Measurements from ENCODE around the gene PPP1R12C.

The PPP1R12C gene

DNA sequence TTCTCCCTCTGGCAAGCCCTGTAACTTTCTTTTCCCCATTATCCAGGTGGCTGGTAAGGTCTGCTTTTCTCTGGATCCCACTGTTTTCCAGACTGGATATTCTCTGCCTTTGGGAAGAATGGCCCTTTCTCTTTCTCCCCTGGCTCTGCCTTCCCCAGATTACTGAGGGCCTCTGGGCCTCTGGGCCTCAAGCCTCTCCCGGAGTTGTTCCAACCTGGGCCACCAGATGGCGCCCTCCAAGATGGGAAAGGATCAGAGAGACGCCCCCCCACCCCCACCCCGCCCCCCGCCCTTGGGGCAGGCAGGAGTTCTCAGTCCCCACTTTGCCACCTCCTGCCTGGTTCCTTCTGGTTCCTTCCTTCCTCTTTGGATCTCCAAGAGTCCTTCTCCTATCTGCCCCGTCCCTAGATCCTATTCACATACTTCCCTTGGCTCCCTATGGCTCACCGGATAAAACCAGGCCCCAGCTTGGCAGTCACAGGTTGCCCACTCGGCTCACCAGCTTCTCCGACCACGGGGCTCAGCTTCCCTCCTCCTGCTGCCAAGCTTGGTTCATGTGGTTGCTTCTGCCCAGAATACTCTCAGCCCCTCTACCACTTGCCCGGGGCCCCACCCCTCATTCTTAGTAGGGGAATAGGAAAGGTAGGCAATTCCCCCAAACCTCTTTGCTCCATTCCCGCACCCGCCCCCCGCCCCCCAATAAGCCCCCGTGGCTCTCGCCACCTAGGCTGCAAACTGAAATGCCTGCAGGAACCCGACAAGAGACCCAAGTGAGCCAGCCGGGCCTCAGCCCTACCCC is 28.7 kb downstream of the PPP1R12C start:
- Histone ChIP-seq H3K9me3 (ENCODE audit: control insufficient read depth, low read length) (no peaks in the 10 kb centered on the region), H3K27ac (ENCODE audit: insufficient read depth, low read depth, low read length, poor library complexity, severe bottlenecking) (peak overlapping the region; percentile 54), H3K27me3 (ENCODE audit: control insufficient read depth, insufficient read depth, low read length, poor library complexity, severe bottlenecking) (peaks cover 28% of the 10 kb centered on the region), H3K4me3 (ENCODE audit: insufficient read depth, low read depth, low read length) (no peak overlapping the region), H3K36me3 (ENCODE audit: control insufficient read depth, insufficient read depth, low read length) (peaks cover 10% of the 10 kb centered on the region), H3K4me1 (ENCODE audit: control insufficient read depth, insufficient read depth, low read length) (peaks cover 25% of the 10 kb centered on the region)
- 52 to 59% methylated on average over 11 to 17 of the region's 18 CpGs for WGBS, 2 experiments

DNA sequence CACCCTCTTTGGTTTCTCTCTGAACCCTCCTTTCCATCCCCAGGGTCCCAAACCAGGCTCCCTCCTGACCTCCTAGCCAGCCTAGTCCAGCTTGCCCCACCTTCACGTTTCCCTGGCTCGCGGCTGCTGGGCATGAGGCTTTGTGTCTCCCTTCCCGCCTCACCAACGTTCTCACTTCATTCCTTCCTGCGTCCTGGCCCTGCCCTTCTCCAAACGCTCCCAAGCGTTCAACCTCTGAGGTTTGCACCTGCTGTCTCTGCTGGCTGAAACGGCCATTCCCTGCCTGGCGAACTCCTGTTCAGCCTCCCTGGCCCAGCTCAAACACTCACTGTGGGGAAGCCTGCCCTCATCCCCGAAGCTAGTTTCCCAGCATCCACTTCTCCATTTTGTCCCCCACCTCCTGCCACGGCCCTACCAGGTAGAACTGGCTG is 29.4 kb downstream of the PPP1R12C start:
- no peaks in the 10 kb centered on the region for H3K9me3 ChIP-seq (ENCODE audit: control insufficient read depth, low read length)
- WGBS, 2 experiments = 74 to 79% methylated on average over 12 of the region's 12 CpGs
- H3K27me3 ChIP-seq (ENCODE audit: control insufficient read depth, insufficient read depth, low read length, poor library complexity, severe bottlenecking) = peaks cover 35% of the 10 kb centered on the region
- H3K36me3 ChIP-seq (ENCODE audit: control insufficient read depth, insufficient read depth, low read length) = peaks cover 10% of the 10 kb centered on the region
- peak overlapping the region; percentile 74 for H3K4me3 ChIP-seq (ENCODE audit: insufficient read depth, low read depth, low read length)
- peaks cover 26% of the 10 kb centered on the region for H3K4me1 ChIP-seq (ENCODE audit: control insufficient read depth, insufficient read depth, low read length)
- peak overlapping the region; percentile 54 for H3K27ac ChIP-seq (ENCODE audit: insufficient read depth, low read depth, low read length, poor library complexity, severe bottlenecking)

DNA sequence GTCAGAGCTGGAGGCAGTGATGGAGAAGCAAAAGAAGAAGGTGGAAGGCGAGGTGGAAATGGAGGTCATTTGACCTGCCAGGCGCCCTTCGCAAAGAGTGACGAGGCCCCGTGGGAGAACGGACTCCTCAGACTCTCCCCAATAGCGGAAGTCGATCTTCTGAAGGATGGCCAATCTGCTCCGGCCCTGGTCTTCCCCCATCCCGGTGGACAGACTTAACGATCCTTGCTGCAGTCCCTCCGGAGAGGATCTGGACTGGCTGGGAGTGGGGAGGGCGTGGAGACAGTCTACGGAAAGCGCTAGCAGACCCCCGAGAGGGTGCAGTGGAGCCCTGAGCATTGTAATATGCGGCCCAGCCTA is 29.9 kb downstream of the PPP1R12C start:
- H3K9me3 ChIP-seq (ENCODE audit: control insufficient read depth, low read length) = no peaks in the 10 kb centered on the region
- H3K27ac ChIP-seq (ENCODE audit: insufficient read depth, low read depth, low read length, poor library complexity, severe bottlenecking) = no peak overlapping the region
- peaks cover 7% of the 10 kb centered on the region for H3K36me3 ChIP-seq (ENCODE audit: control insufficient read depth, insufficient read depth, low read length)
- H3K27me3 ChIP-seq (ENCODE audit: control insufficient read depth, insufficient read depth, low read length, poor library complexity, severe bottlenecking) = peaks cover 41% of the 10 kb centered on the region
- WGBS, 2 experiments = 24 to 30% methylated on average over 17 of the region's 17 CpGs
- H3K4me1 ChIP-seq (ENCODE audit: control insufficient read depth, insufficient read depth, low read length) = peaks cover 26% of the 10 kb centered on the region
- H3K4me3 ChIP-seq (ENCODE audit: insufficient read depth, low read depth, low read length) = peak overlapping the region; percentile 74

DNA sequence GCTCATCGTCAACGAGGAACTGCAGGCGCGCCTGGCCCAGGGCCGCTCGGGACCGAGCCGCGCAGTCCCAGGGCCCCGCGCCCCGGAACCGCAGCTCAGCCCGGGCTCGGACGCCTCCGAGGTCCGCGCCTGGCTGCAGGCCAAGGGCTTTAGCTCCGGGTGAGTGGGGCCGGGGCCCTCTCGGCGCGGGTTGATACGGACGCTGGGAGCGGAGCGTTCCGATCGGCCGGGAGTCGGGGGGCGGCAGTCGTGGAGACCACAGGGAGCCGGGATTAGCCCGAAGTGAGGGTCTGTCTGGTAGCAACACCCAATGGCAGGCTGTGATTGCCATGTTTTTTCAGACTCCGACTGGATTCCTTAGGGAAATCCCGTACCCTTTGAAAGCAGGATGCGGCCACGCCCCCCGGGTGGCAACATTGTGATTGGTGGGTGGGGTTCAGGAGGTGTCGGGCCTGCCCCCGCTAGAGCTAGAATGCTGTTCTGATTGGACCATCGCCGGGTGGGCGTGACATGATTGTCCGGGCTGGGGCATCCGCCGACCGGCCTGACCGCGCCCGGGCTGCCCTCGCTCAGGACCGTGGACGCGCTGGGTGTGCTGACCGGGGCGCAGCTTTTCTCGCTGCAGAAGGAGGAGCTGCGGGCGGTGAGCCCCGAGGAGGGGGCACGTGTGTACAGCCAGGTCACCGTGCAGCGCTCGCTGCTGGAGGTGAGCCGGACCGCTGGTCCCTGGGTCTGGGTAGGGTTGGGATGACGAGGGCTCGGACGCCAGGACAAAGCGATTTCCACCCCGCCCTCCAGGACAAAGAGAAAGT is 30.5 kb downstream of the PPP1R12C start:
- peaks cover 5% of the 10 kb centered on the region for H3K36me3 ChIP-seq (ENCODE audit: control insufficient read depth, insufficient read depth, low read length)
- H3K27ac ChIP-seq (ENCODE audit: insufficient read depth, low read depth, low read length, poor library complexity, severe bottlenecking) = no peak overlapping the region
- H3K27me3 ChIP-seq (ENCODE audit: control insufficient read depth, insufficient read depth, low read length, poor library complexity, severe bottlenecking) = peaks cover 46% of the 10 kb centered on the region
- no peaks in the 10 kb centered on the region for H3K9me3 ChIP-seq (ENCODE audit: control insufficient read depth, low read length)
- H3K4me1 ChIP-seq (ENCODE audit: control insufficient read depth, insufficient read depth, low read length) = peaks cover 20% of the 10 kb centered on the region
- 1% methylated on average over 74 of the region's 74 CpGs for WGBS, 2 experiments
- H3K4me3 ChIP-seq (ENCODE audit: insufficient read depth, low read depth, low read length) = peak overlapping the region; percentile 74

DNA sequence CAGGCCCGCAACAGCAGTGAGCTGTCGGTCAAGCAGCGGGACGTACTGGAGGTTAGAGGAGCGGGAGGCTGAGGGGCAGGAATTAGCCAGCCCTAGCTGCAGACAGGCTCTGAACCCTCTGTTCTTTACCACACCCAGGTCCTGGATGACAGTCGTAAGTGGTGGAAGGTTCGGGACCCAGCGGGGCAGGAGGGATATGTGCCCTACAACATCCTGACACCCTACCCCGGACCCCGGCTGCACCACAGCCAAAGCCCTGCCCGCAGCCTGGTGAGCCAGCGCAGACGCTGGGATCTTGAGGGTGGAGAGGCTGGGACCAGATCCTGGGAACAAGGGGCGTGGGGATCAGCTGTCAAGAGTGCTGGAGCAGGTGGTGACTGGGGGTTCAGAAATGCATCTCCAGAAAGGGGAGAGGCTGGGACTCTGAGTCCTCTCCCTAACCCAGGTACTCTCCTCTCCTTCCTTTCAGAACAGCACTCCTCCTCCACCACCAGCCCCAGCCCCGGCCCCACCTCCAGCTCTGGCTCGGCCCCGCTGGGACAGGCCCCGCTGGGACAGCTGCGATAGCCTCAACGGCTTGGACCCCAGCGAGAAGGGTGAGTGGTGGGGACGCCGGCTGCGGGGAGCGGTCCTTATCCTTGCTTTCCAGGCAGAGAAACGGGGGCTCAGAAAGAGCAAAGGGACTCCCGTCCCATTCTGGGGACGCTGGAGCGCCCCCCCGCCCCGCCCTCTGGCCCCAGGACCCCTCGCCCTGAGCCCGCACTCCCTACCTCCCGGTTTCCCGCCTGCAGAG is 31.3 kb downstream of the PPP1R12C start:
- Histone ChIP-seq H3K27me3 (ENCODE audit: control insufficient read depth, insufficient read depth, low read length, poor library complexity, severe bottlenecking) (peaks cover 55% of the 10 kb centered on the region), H3K36me3 (ENCODE audit: control insufficient read depth, insufficient read depth, low read length) (peaks cover 5% of the 10 kb centered on the region), H3K4me1 (ENCODE audit: control insufficient read depth, insufficient read depth, low read length) (peaks cover 21% of the 10 kb centered on the region), H3K27ac (ENCODE audit: insufficient read depth, low read depth, low read length, poor library complexity, severe bottlenecking) (no peak overlapping the region), H3K9me3 (ENCODE audit: control insufficient read depth, low read length) (no peaks in the 10 kb centered on the region), H3K4me3 (ENCODE audit: insufficient read depth, low read depth, low read length) (peak overlapping the region; percentile 74)
- WGBS, 2 experiments = 23 to 25% methylated on average over 35 of the region's 35 CpGs

DNA sequence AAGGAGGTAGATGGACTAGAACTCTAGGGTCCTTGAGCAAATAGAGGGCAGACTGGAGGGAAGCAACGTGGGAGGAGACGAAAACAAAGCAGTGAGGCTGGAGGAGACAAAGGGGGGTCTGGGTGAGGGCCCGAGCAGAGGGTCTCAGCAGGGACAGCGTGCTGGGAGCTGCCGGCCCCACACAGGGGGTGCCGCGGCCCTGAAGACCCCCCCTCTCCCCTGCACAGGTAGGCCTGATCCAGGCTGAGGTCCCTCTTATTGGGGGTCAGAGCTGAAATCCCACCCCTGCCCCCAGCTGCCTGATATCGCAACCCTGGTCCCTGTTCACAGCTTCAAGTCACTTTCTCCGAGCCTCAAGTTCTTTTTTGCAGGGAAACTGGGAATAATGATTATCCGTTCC is 33.0 kb downstream of the PPP1R12C start:
- 75 to 82% methylated on average over 10 of the region's 10 CpGs for WGBS, 2 experiments
- no peaks in the 10 kb centered on the region for H3K36me3 ChIP-seq (ENCODE audit: control insufficient read depth, insufficient read depth, low read length)
- peaks cover 72% of the 10 kb centered on the region for H3K27me3 ChIP-seq (ENCODE audit: control insufficient read depth, insufficient read depth, low read length, poor library complexity, severe bottlenecking)
- H3K4me3 ChIP-seq (ENCODE audit: insufficient read depth, low read depth, low read length) = no peak overlapping the region
- H3K9me3 ChIP-seq (ENCODE audit: control insufficient read depth, low read length) = no peaks in the 10 kb centered on the region
- no peak overlapping the region for H3K27ac ChIP-seq (ENCODE audit: insufficient read depth, low read depth, low read length, poor library complexity, severe bottlenecking)
- H3K4me1 ChIP-seq (ENCODE audit: control insufficient read depth, insufficient read depth, low read length) = peaks cover 25% of the 10 kb centered on the region

DNA sequence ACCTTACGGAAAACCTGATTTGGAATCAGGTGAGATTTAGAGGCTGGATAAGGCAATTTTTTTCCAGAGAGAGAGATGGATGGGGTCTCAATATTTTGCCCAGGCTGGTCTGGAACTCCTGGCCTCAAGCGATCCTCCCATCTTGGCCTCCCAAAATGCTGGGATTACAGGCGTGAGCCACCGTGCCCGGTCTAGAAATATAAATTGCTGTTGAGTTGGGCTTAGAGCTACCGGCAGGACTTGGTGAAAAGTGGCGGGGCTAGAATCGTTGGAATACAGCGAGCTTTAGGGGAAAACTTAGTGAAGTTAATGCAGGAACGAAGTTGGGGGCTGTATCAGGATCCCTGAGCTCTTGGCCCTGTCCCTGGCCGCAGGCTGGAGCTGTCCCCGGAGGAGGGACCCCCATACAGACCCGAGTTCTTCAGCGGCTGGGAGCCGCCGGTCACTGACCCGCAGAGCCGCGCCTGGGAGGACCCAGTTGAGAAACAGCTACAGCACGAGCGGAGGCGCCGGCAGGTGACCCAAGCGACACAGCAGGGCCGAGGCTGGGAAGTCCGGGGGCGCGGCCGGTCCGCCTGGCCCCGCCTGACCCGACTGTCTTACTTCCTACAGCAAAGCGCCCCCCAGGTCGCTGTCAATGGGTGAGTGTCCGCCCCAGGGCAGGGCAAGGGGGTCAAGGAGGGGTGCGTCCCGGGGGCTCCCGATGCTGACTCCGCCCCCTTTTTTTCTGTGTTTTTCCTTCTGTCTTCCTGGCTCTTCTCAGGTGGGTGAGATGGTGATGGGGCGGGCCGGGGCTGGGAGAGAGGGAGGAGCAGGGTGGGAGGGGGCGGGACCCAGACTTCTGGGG is 34.2 kb downstream of the PPP1R12C start:
- WGBS, 2 experiments = 58 to 60% methylated on average over 42 of the region's 42 CpGs
- Histone ChIP-seq H3K4me3 (ENCODE audit: insufficient read depth, low read depth, low read length) (no peak overlapping the region), H3K36me3 (ENCODE audit: control insufficient read depth, insufficient read depth, low read length) (no peaks in the 10 kb centered on the region), H3K27me3 (ENCODE audit: control insufficient read depth, insufficient read depth, low read length, poor library complexity, severe bottlenecking) (peaks cover 79% of the 10 kb centered on the region), H3K9me3 (ENCODE audit: control insufficient read depth, low read length) (no peaks in the 10 kb centered on the region), H3K27ac (ENCODE audit: insufficient read depth, low read depth, low read length, poor library complexity, severe bottlenecking) (no peak overlapping the region), H3K4me1 (ENCODE audit: control insufficient read depth, insufficient read depth, low read length) (peaks cover 22% of the 10 kb centered on the region)

DNA sequence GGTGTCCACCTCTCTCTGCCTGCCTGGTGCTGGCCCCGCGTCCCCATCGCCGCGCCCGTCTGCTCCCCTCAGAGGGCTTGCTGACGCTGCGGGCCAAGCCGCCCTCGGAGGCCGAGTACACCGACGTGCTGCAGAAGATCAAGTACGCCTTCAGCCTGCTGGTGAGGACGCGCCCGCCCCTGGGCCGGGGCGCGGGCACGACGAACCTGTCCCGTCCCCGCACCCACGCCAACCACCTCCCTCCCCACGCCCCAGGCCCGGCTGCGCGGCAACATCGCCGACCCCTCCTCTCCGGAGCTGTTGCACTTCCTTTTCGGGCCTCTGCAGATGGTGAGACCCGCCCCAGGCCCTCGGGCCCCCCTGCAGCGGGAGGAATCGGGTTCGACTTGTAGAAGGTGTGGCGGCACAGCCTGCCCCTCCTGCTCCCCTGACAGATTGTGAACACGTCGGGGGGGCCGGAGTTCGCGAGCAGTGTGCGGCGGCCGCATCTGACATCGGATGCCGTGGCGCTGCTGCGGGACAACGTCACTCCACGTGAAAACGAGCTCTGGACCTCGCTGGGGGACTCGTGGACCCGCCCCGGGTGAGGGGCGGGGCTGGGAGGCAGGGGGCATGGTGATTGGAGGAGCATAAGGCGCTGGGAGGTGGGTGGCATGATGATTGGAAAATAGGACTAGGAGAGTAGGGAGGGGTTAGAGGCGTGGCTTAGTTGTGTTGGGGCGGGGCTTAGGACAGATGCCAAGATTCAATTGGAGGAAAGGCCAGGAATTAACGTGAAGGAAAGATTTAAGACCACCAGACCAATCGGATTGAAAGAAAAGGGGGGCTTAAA is 35.2 kb downstream of the PPP1R12C start:
- 20 to 24% methylated on average over 64 of the region's 64 CpGs for WGBS, 2 experiments

DNA sequence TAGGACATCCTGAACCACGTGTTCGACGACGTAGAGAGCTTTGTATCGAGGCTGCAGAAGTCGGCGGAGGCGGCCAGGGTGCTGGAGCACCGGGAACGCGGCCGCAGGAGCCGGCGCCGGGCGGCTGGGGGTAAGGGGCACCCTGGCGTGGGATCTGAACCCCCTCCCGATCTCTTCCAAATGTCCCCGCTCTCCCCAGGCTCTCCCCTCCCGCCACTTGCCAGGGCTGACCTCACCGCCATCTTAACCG is 35.7 kb downstream of the PPP1R12C start:
- WGBS, 2 experiments = 26 to 31% methylated on average over 22 of the region's 22 CpGs
- H3K36me3 ChIP-seq (ENCODE audit: control insufficient read depth, insufficient read depth, low read length) = no peaks in the 10 kb centered on the region
- H3K4me3 ChIP-seq (ENCODE audit: insufficient read depth, low read depth, low read length) = peak overlapping the region; percentile 22
- H3K9me3 ChIP-seq (ENCODE audit: control insufficient read depth, low read length) = no peaks in the 10 kb centered on the region
- peaks cover 19% of the 10 kb centered on the region for H3K4me1 ChIP-seq (ENCODE audit: control insufficient read depth, insufficient read depth, low read length)
- peaks cover 87% of the 10 kb centered on the region for H3K27me3 ChIP-seq (ENCODE audit: control insufficient read depth, insufficient read depth, low read length, poor library complexity, severe bottlenecking)
- no peak overlapping the region for H3K27ac ChIP-seq (ENCODE audit: insufficient read depth, low read depth, low read length, poor library complexity, severe bottlenecking)

More for the DNA sequence above, 35.2 kb downstream of the PPP1R12C start:
- H3K36me3 ChIP-seq (ENCODE audit: control insufficient read depth, insufficient read depth, low read length) = no peaks in the 10 kb centered on the region
- peak overlapping the region; percentile 22 for H3K4me3 ChIP-seq (ENCODE audit: insufficient read depth, low read depth, low read length)
- H3K9me3 ChIP-seq (ENCODE audit: control insufficient read depth, low read length) = no peaks in the 10 kb centered on the region
- no peak overlapping the region for H3K27ac ChIP-seq (ENCODE audit: insufficient read depth, low read depth, low read length, poor library complexity, severe bottlenecking)
- H3K4me1 ChIP-seq (ENCODE audit: control insufficient read depth, insufficient read depth, low read length) = peaks cover 19% of the 10 kb centered on the region
- peaks cover 83% of the 10 kb centered on the region for H3K27me3 ChIP-seq (ENCODE audit: control insufficient read depth, insufficient read depth, low read length, poor library complexity, severe bottlenecking)
